ENCODE data around the gene ATP6V1C2.
A peak's percentile ranks its signal among the peaks of the same experiment; 100 is the strongest.

The ATP6V1C2 gene

DNA sequence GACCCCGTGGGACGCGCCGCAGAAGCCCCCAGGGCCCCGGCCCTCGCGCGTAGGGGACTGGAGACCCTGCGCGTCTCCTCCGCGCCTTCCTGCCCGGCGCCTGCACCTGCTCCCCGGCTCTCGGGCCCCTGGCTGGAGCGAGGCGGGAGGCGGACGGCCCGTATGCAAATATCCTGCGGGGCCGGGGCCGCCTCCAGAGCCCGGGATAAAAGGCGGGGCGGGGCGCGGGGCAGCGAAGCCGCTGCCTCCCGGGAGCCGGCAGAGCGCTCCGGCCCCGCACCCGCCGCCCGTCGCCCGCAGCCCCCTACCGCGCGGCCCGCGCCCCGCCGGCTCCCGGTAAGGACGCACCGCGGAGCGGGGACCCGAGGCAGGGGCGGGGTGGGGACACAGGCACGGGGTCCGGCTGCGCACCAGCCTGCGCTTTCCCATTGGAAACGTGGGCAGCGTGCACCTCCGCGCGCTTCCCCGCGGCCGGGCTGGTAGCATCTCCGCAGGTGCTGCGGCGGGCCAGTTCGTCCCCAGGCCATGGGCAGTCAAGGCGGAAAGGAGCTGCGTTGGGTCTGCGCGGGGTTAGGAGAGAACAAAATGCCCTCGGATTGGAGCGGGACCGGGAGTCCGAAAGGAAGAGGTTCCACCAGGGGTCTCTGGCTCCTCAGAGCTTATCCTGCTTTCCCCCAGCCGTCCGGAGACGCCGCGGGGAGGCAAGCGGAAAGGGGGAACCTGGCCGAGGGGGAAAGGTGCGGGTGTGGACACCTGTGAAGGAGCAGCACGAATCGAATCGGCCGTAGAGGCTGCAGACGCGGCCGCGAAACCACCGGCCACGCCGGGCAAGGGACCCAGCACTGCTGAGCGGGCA, at the start of gene ATP6V1C2:
TSS of gene ATP6V1C2 (plus strand) at position 235 of the 856 bp plus-strand sequence. CDS start 1,220 bp downstream, outside the sequence.
- ATAC-seq (replicated peaks) = peak; percentile 80 to 81
- H3K4me3 Mint-ChIP-seq = peak within 1 kb of the TSS; percentile 82 to 89
- peaks cover 26 to 34% of the 10 kb centered on the region in 2 donors for H3K27me3 Mint-ChIP-seq
- peaks cover 16 to 23% of the 10 kb centered on the region in 2 donors for H3K4me1 Mint-ChIP-seq
- peaks cover 0 to 7% of the 10 kb centered on the region in 2 donors for H3K36me3 Mint-ChIP-seq
- peak within 1 kb of the TSS; percentile 73 for H3K27ac Mint-ChIP-seq
- DNase-seq = peak; percentile 33
- no peaks in the 10 kb centered on the region for H3K9me3 Mint-ChIP-seq

DNA sequence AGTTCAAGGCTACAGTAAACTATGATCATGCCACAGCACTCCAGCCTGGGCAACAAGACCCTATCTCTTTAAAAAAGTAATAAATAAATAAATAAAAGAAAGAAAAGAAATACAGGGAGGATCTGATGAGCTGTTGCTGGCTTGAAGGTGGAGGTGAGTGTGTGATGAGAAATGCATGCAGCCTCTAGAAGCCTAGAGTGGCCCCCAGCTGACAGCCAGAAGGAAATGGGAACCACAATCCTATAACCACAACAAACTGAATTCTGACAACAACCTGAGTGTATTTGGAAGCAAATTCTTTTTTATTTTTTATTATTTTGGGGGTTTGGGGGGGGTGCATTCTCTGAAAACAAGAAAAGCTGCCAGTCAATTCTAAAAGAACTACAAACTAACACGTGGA, 46.3 kb upstream of the ATP6V1C2 start:
- Mint-ChIP-seq H3K27me3 (no peaks in the 10 kb centered on the region), H3K36me3 (peaks cover 16 to 28% of the 10 kb centered on the region in 2 donors), H3K4me3 (no peak overlapping the region), H3K9me3 (no peaks in the 10 kb centered on the region), H3K4me1 (peaks cover 2 to 5% of the 10 kb centered on the region in 2 donors), H3K27ac (no peak overlapping the region)
- no peak for ATAC-seq (replicated peaks)
- DNase-seq = no peak

GRCh38 chr2:10678225-10678624, 43.2 kb upstream of the ATP6V1C2 start:
- Mint-ChIP-seq H3K27me3 (no peaks in the 10 kb centered on the region), H3K9me3 (no peaks in the 10 kb centered on the region), H3K4me3 (no peak overlapping the region), H3K27ac (no peak overlapping the region), H3K36me3 (peaks cover 25 to 35% of the 10 kb centered on the region in 2 donors), H3K4me1 (peaks cover 4 to 5% of the 10 kb centered on the region in 2 donors)
- DNase-seq (no peak), ATAC-seq (replicated peaks) (no peak)

DNA sequence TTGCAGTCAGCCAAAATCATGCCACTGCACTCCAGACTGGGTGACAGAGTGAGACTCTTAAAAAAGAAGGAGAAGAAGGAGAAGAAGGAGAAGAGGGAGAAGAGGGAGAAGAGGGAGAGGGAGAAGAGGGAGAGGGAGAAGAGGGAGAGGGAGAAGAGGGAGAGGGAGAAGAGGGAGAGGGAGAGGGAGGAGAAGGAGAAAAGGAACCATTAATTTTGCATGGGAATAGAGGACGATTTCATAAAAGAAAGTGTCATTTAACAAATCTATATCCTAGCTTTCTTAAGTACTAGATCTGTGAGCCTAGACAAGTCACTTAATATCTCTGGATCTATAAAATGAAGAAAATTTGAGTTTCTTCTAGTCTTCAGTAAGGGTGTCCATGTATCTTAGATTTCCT, 41.2 kb upstream of the ATP6V1C2 start:
- ATAC-seq (replicated peaks) = no peak
- no peak for DNase-seq
- Mint-ChIP-seq H3K9me3 (no peaks in the 10 kb centered on the region), H3K36me3 (peaks cover 19 to 31% of the 10 kb centered on the region in 2 donors), H3K27ac (peak overlapping the region; percentile 52), H3K27me3 (no peaks in the 10 kb centered on the region), H3K4me3 (no peak overlapping the region), H3K4me1 (peaks cover 1 to 2% of the 10 kb centered on the region in 2 donors)

DNA sequence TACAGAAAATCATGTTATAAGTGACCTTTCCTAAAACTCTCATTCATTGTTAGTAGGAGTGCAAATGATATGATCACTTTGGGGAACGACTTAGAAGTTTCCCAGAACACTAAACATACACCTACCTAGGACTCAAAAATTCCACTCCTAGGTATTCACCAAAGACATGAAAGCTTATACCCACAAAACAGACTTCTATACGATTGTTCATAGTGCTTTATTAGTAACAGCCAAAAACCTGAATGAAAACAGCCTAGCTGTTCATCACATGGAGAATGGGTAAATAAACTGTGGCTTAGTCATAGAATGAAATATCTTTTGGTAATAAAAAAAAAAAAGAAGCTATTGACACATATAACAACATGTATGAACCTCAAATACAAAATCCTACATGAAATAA, 40.5 kb upstream of the ATP6V1C2 start:
- no peak overlapping the region for H3K27ac Mint-ChIP-seq

GRCh38 chr2:10686176-10686730, 35.2 kb upstream of the ATP6V1C2 start:
- no peak overlapping the region for H3K27ac Mint-ChIP-seq

More for the DNA sequence above, 40.5 kb upstream of the ATP6V1C2 start:
- Mint-ChIP-seq H3K4me1 (peaks cover 0 to 1% of the 10 kb centered on the region in 2 donors), H3K36me3 (peaks cover 15 to 28% of the 10 kb centered on the region in 2 donors), H3K27me3 (no peaks in the 10 kb centered on the region), H3K9me3 (no peaks in the 10 kb centered on the region), H3K4me3 (no peak overlapping the region)
- ATAC-seq (replicated peaks) = no peak
- no peak for DNase-seq

GRCh38 chr2:10688921-10689807, 32.3 kb upstream of the ATP6V1C2 start:
- Mint-ChIP-seq H3K9me3 (no peaks in the 10 kb centered on the region), H3K4me3 (no peak overlapping the region), H3K36me3 (peaks cover 2 to 9% of the 10 kb centered on the region in 2 donors), H3K4me1 (peaks cover 6 to 8% of the 10 kb centered on the region in 2 donors), H3K27ac (no peak overlapping the region), H3K27me3 (no peaks in the 10 kb centered on the region)
- no peak for DNase-seq
- peak; percentile 35 to 39 for ATAC-seq (replicated peaks)

More at GRCh38 chr2:10686176-10686730, 35.2 kb upstream of the ATP6V1C2 start:
- Mint-ChIP-seq H3K4me1 (peaks cover 5% of the 10 kb centered on the region in 2 donors), H3K9me3 (no peaks in the 10 kb centered on the region), H3K4me3 (no peak overlapping the region), H3K27me3 (no peaks in the 10 kb centered on the region), H3K36me3 (peaks cover 7 to 16% of the 10 kb centered on the region in 2 donors)
- no peak for DNase-seq
- no peak for ATAC-seq (replicated peaks)

DNA sequence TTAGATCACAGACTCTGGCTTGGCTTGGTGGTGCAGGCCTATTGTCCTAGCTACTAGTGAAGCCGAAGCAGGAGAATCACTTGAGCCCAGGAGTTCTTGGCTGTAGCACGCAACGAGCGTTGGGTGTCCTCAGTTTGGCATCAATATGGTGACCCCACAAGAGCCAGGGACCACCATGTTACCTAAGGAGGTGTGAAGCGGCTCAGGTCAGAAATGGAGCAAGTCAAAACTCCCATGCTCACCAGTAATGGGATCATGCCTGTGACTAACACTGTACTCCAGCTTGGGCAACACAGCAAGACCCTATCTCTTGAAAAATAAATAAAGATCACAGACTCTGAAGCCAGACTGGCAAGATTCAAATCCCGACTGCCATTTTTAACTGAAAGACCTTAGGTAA, 29.9 kb upstream of the ATP6V1C2 start:
- DNase-seq = no peak
- no peak for ATAC-seq (replicated peaks)
- Mint-ChIP-seq H3K27me3 (no peaks in the 10 kb centered on the region), H3K9me3 (no peaks in the 10 kb centered on the region), H3K4me3 (peak overlapping the region in 1 of 2 donors; percentile 67), H3K27ac (peak overlapping the region; percentile 79), H3K36me3 (peaks cover 2 to 4% of the 10 kb centered on the region in 2 donors), H3K4me1 (peaks cover 6 to 8% of the 10 kb centered on the region in 2 donors)

GRCh38 chr2:10700078-10700803, 21.2 kb upstream of the ATP6V1C2 start:
- H3K36me3 Mint-ChIP-seq = no peaks in the 10 kb centered on the region
- DNase-seq (no peak), ATAC-seq (replicated peaks) (no peak)
- no peaks in the 10 kb centered on the region for H3K9me3 Mint-ChIP-seq
- peaks cover 0 to 3% of the 10 kb centered on the region in 2 donors for H3K27me3 Mint-ChIP-seq
- no peak overlapping the region for H3K27ac Mint-ChIP-seq
- H3K4me3 Mint-ChIP-seq = no peak overlapping the region
- no peaks in the 10 kb centered on the region for H3K4me1 Mint-ChIP-seq

- Mint-ChIP-seq H3K4me1 (no peaks in the 10 kb centered on the region), H3K36me3 (no peaks in the 10 kb centered on the region), H3K9me3 (no peaks in the 10 kb centered on the region), H3K27ac (no peak overlapping the region), H3K4me3 (no peak overlapping the region), H3K27me3 (peaks cover 20 to 22% of the 10 kb centered on the region in 2 donors)
- DNase-seq (no peak), ATAC-seq (replicated peaks) (no peak)
Observed at GRCh38 chr2:10704034-10704594, 17.3 kb upstream of the ATP6V1C2 start.

GRCh38 chr2:10706033-10706432, 15.4 kb upstream of the ATP6V1C2 start:
- Mint-ChIP-seq H3K4me3 (no peak overlapping the region), H3K27me3 (peaks cover 26 to 28% of the 10 kb centered on the region in 2 donors), H3K36me3 (no peaks in the 10 kb centered on the region), H3K27ac (no peak overlapping the region), H3K9me3 (no peaks in the 10 kb centered on the region), H3K4me1 (peaks cover 0 to under 1% of the 10 kb centered on the region in 2 donors)
- no peak for DNase-seq
- ATAC-seq (replicated peaks) = no peak

DNA sequence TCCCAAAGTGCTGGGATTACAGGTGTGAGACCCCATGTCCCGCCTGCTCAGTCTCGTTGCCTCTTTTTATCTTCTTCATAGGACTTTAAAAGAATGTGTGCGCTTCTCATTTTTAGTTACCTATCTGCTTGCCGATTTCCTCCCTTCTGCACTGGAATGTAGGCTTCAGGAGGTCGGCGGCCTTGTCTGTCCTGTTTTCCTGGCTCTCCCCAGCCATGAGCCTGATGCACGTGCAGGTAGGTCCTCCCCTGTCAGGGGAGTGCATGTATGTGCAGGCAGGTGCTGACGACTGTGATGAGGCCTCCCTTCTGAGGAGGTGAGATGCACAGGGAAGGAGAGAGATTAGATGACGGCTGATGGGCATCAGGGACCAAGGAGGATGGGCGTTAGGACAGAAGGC, 13.6 kb upstream of the ATP6V1C2 start:
- no peak for ATAC-seq (replicated peaks)
- Mint-ChIP-seq H3K36me3 (no peaks in the 10 kb centered on the region), H3K9me3 (no peaks in the 10 kb centered on the region), H3K4me1 (peaks cover 5 to 13% of the 10 kb centered on the region in 2 donors), H3K27ac (no peak overlapping the region), H3K27me3 (peaks cover 28 to 35% of the 10 kb centered on the region in 2 donors), H3K4me3 (no peak overlapping the region)
- DNase-seq = no peak

- peak; percentile 48 for ATAC-seq (replicated peaks)
- no peak for DNase-seq
- Mint-ChIP-seq H3K4me1 (peaks cover 5 to 13% of the 10 kb centered on the region in 2 donors), H3K4me3 (no peak overlapping the region), H3K27me3 (peaks cover 32 to 34% of the 10 kb centered on the region in 2 donors), H3K9me3 (no peaks in the 10 kb centered on the region), H3K36me3 (no peaks in the 10 kb centered on the region), H3K27ac (no peak overlapping the region)
Observed at GRCh38 chr2:10709290-10709939, 12.0 kb upstream of the ATP6V1C2 start.

Data from stimulated activated naive B cell treated with anti-CD40 and anti-IgM and Interleukin-4, amounts not matched to agents 10 μg/mL and 1 μg/mL and 100 μg/mL, for 72 hours (primary cell).